WTC11 (cell line): ENCODE measurements around the gene TAF11L14. TPM values are rescaled to one million over a fixed set of nuclear protein-coding genes. Genes with fewer than 3 reads are reported as not detected.
"Not testable (repeated sequence)": the region's sequence is repeated elsewhere in the genome, so short reads cannot be mapped to it uniquely, and the experiment has no call there.

Experiments
- ATAC-seq: fragments of 200-7000 bp; cut with Tn5 transposase; 2 replicates; pipeline ENCODE4 v1.10.0; 2021; ENCODE audit warnings: mild to moderate bottlenecking, moderate library complexity
- CTCF ChIA-PET: fragments of 300-600 bp; sonication (Branson Sonifier 250); formaldehyde crosslinking; loops from one replicate; lab custom pipeline; 2021; ENCODE audit warnings: antibody characterized with exemption; lab: Charles Lee
- POLR2A ChIA-PET: fragments of 350-600 bp; sonication (Branson Sonifier 250); formaldehyde crosslinking; loops from one replicate; lab custom pipeline; 2021; ENCODE audit warnings: antibody characterized with exemption; lab: Charles Lee
- DNase-seq: peaks from one replicate; pipeline ENCODE4 v3.0.0; 2021; ENCODE audit warnings: low spot score
- H3K27ac Mint-ChIP-seq: 2 replicates; pipeline ENCODE4 v1.8.0; 2021; ENCODE audit warnings: mixed read lengths
- H3K27me3 Mint-ChIP-seq: 2 replicates; pipeline ENCODE4 v1.8.0; 2021; ENCODE audit warnings: low read depth, mild to moderate bottlenecking, moderate library complexity, mixed read lengths
- H3K36me3 Mint-ChIP-seq: 2 replicates; pipeline ENCODE4 v1.8.0; 2021; ENCODE audit warnings: mixed read lengths
- H3K4me1 Mint-ChIP-seq: 2 replicates; pipeline ENCODE4 v1.8.0; 2022; ENCODE audit warnings: mixed read lengths
- H3K4me3 Mint-ChIP-seq: 2 replicates; pipeline ENCODE4 v1.8.0; 2021; ENCODE audit warnings: mild to moderate bottlenecking, moderate library complexity, mixed read lengths
- H3K9me3 Mint-ChIP-seq: 2 replicates; pipeline ENCODE4 v1.8.0; 2021; ENCODE audit warnings: mixed read lengths
- ATF6 ChIP-seq: sonication (generic); formaldehyde crosslinking; IDR thresholded peaks from 2 replicates; pipeline ENCODE4 v1.8.1; 2023; ENCODE audit warnings: mild to moderate bottlenecking, missing genetic modification reagents
- ESRRA ChIP-seq: sonication (generic); formaldehyde crosslinking; IDR thresholded peaks from 2 replicates; pipeline ENCODE4 v1.8.1; 2022; ENCODE audit warnings: mild to moderate bottlenecking, missing genetic modification reagents, borderline replicate concordance
- FOXP4 ChIP-seq: sonication (generic); formaldehyde crosslinking; IDR thresholded peaks from 2 replicates; pipeline ENCODE4 v1.8.0; 2022; ENCODE audit warnings: mild to moderate bottlenecking, missing genetic modification reagents
- KAT7 ChIP-seq: sonication (generic); formaldehyde crosslinking; IDR thresholded peaks from 2 replicates; pipeline ENCODE4 v1.8.1; 2023; ENCODE audit warnings: missing genetic modification reagents, mild to moderate bottlenecking, borderline replicate concordance
- SMAD4 ChIP-seq: sonication (generic); formaldehyde crosslinking; IDR thresholded peaks from 2 replicates; pipeline ENCODE4 v1.8.0; 2022; ENCODE audit warnings: mild to moderate bottlenecking, missing genetic modification reagents
- TP53 ChIP-seq: sonication (generic); formaldehyde crosslinking; IDR thresholded peaks from 2 replicates; pipeline ENCODE4 v1.8.1; 2023; ENCODE audit warnings: mild to moderate bottlenecking, missing genetic modification reagents
- ZBTB43 ChIP-seq: sonication (generic); formaldehyde crosslinking; IDR thresholded peaks from 2 replicates; pipeline ENCODE4 v1.8.1; 2023; ENCODE audit warnings: mild to moderate bottlenecking, missing genetic modification reagents
- ZNF121 ChIP-seq: sonication (generic); formaldehyde crosslinking; IDR thresholded peaks from 2 replicates; pipeline ENCODE4 v1.8.0; 2023; ENCODE audit warnings: missing genetic modification reagents
- ZNF416 ChIP-seq: fragments of 250-450 bp; sonication (Bioruptor Pico); IDR thresholded peaks from 2 replicates; pipeline ENCODE4 v1.9.0; 2021; ENCODE audit warnings: mild to moderate bottlenecking, inconsistent platforms
- total RNA-seq: library from RNA; stranded (reverse); gene quantifications from 3 replicates; pipeline ENCODE4 v1.2.3, GENCODE V29; 2021
- TF ChIP-seq, protein P1 (sequence below): sonication (generic); formaldehyde crosslinking; IDR thresholded peaks from 2 replicates; pipeline ENCODE4 v1.8.1; 2022; ENCODE audit warnings: mild to moderate bottlenecking, moderate library complexity, missing genetic modification reagents
- TF ChIP-seq, protein P2 (sequence below): fragments of 250-450 bp; sonication (Bioruptor Pico); IDR thresholded peaks from 2 replicates; pipeline ENCODE4 v1.9.0; 2021; ENCODE audit warnings: mild to moderate bottlenecking
- TF ChIP-seq, protein P3 (sequence below): sonication (generic); formaldehyde crosslinking; IDR thresholded peaks from 2 replicates; pipeline ENCODE4 v1.8.0; 2022; ENCODE audit warnings: missing genetic modification reagents

The TAF11L14 gene
- total RNA-seq, 1 experiment from 2014 or later = not detected

- CTCF ChIA-PET, H3K36me3 Mint-ChIP-seq, DNase-seq, POLR2A ChIA-PET, ATAC-seq, H3K4me1 Mint-ChIP-seq, H3K9me3 Mint-ChIP-seq, H3K27me3 Mint-ChIP-seq, H3K4me3 Mint-ChIP-seq, H3K27ac Mint-ChIP-seq: not testable (repeated sequence)
Measured at GRCh38 chr5:17603880-17604279, 30.4 kb upstream of the TAF11L14 start, which contains the start of gene TAF11L11. Gene TAF11L11, plus strand, starts transcription at chr5:17604183.

- H3K27ac Mint-ChIP-seq = no peak overlapping the region
- no peak for TF ChIP-seq ZNF416
- no peak for TF ChIP-seq TP53 (CRISPR knock-in tag)
- no peak for TF ChIP-seq FOXP4 (CRISPR knock-in tag)
- TF ChIP-seq, protein P1, sequence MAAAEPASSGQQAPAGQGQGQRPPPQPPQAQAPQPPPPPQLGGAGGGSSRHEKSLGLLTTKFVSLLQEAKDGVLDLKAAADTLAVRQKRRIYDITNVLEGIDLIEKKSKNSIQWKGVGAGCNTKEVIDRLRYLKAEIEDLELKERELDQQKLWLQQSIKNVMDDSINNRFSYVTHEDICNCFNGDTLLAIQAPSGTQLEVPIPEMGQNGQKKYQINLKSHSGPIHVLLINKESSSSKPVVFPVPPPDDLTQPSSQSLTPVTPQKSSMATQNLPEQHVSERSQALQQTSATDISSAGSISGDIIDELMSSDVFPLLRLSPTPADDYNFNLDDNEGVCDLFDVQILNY (CRISPR knock-in tag) = no peak
- no peak for TF ChIP-seq ZNF121 (CRISPR knock-in tag)
- no peak for TF ChIP-seq KAT7 (CRISPR knock-in tag)
- TF ChIP-seq ZBTB43 (CRISPR knock-in tag) = no peak
- TF ChIP-seq ESRRA (CRISPR knock-in tag) = no peak
- no peak for TF ChIP-seq SMAD4
- TF ChIP-seq ATF6 (CRISPR knock-in tag) = no peak
- TF ChIP-seq, protein P2, sequence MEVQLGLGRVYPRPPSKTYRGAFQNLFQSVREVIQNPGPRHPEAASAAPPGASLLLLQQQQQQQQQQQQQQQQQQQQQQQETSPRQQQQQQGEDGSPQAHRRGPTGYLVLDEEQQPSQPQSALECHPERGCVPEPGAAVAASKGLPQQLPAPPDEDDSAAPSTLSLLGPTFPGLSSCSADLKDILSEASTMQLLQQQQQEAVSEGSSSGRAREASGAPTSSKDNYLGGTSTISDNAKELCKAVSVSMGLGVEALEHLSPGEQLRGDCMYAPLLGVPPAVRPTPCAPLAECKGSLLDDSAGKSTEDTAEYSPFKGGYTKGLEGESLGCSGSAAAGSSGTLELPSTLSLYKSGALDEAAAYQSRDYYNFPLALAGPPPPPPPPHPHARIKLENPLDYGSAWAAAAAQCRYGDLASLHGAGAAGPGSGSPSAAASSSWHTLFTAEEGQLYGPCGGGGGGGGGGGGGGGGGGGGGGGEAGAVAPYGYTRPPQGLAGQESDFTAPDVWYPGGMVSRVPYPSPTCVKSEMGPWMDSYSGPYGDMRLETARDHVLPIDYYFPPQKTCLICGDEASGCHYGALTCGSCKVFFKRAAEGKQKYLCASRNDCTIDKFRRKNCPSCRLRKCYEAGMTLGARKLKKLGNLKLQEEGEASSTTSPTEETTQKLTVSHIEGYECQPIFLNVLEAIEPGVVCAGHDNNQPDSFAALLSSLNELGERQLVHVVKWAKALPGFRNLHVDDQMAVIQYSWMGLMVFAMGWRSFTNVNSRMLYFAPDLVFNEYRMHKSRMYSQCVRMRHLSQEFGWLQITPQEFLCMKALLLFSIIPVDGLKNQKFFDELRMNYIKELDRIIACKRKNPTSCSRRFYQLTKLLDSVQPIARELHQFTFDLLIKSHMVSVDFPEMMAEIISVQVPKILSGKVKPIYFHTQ (CRISPR knock-in tag) = no peak
- TF ChIP-seq, protein P3, sequence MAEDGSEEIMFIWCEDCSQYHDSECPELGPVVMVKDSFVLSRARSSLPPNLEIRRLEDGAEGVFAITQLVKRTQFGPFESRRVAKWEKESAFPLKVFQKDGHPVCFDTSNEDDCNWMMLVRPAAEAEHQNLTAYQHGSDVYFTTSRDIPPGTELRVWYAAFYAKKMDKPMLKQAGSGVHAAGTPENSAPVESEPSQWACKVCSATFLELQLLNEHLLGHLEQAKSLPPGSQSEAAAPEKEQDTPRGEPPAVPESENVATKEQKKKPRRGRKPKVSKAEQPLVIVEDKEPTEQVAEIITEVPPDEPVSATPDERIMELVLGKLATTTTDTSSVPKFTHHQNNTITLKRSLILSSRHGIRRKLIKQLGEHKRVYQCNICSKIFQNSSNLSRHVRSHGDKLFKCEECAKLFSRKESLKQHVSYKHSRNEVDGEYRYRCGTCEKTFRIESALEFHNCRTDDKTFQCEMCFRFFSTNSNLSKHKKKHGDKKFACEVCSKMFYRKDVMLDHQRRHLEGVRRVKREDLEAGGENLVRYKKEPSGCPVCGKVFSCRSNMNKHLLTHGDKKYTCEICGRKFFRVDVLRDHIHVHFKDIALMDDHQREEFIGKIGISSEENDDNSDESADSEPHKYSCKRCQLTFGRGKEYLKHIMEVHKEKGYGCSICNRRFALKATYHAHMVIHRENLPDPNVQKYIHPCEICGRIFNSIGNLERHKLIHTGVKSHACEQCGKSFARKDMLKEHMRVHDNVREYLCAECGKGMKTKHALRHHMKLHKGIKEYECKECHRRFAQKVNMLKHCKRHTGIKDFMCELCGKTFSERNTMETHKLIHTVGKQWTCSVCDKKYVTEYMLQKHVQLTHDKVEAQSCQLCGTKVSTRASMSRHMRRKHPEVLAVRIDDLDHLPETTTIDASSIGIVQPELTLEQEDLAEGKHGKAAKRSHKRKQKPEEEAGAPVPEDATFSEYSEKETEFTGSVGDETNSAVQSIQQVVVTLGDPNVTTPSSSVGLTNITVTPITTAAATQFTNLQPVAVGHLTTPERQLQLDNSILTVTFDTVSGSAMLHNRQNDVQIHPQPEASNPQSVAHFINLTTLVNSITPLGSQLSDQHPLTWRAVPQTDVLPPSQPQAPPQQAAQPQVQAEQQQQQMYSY (CRISPR knock-in tag) = no peak
- no peaks in the 10 kb centered on the region for H3K27me3 Mint-ChIP-seq
- H3K36me3 Mint-ChIP-seq = no peaks in the 10 kb centered on the region
- CTCF ChIA-PET = no interaction called here
- POLR2A ChIA-PET = no interaction called here
- peaks cover 8% of the 10 kb centered on the region; the same call in 1 of the 2 replicates for H3K9me3 Mint-ChIP-seq
- peaks cover 3% of the 10 kb centered on the region; the same call in 1 of the 2 replicates for H3K4me1 Mint-ChIP-seq
- H3K4me3 Mint-ChIP-seq = no peak overlapping the region
- no peak for DNase-seq
- no peak for ATAC-seq
Measured at GRCh38 chr5:17604951-17605350, 29.3 kb upstream of the TAF11L14 start.

- H3K4me3 Mint-ChIP-seq, DNase-seq, H3K27me3 Mint-ChIP-seq, CTCF ChIA-PET, H3K36me3 Mint-ChIP-seq, H3K4me1 Mint-ChIP-seq, H3K9me3 Mint-ChIP-seq, ATAC-seq, H3K27ac Mint-ChIP-seq, POLR2A ChIA-PET: not testable (repeated sequence)
Measured at GRCh38 chr5:17607461-17607860, 26.8 kb upstream of the TAF11L14 start.

DNA sequence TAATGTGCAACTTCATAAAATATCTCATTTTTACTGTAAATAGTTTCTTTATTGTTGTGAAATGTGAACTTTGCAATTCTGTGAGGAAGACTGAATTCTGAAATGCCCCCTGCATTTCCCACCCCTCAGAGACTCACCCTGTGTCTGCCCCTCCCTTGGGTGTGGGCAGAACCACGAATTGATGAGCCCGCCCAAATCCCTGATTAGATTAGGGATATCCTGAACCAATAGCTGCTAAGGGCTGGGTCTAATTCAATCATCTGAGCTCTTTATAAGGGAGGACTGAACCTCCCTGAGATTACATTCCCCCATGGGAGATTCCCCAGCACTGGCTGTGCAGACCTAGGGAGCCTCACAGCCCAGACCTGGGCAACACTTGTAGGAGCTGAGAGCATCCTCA lies 24.2 kb upstream of the TAF11L14 start, which contains the start of gene TAF11L12:
Gene TAF11L12 (plus strand): TSS at position 301 of the 400 bp plus-strand sequence.
- H3K4me3 Mint-ChIP-seq, POLR2A ChIA-PET, ATAC-seq, DNase-seq, H3K27ac Mint-ChIP-seq, H3K36me3 Mint-ChIP-seq, H3K9me3 Mint-ChIP-seq, H3K27me3 Mint-ChIP-seq, H3K4me1 Mint-ChIP-seq: not testable (repeated sequence)
- CTCF ChIA-PET = interaction anchor here (2.1 kb wide), 1 partner anchor 10 kb away, joined by 7 read pairs; no protein-coding TSS in a partner anchor
